Left lung (tissue), 10 donors: Measurements from ENCODE around the gene C15orf39. TPM values are rescaled to one million over a fixed set of nuclear protein-coding genes. Genes with fewer than 3 reads are reported as not detected.

Experiments
- ATAC-seq: fragments of 200-7000 bp; cut with Tn5 transposase; one replicate; pipeline ENCODE4 v1.9.1; 2020; ENCODE audit warnings: moderate library complexity
- DNase-seq, 4 donors: peaks; one replicate each; pipeline ENCODE4 v3.0.0-alpha.2; 2013 to 2020
- H3K27ac ChIP-seq, 2 donors: fragments of 200-600 bp; sonication (generic) in 1 of 2; one replicate each; pipeline versions ENCODE4 v1.5.0 to v1.8.0; 2020 to 2021
- H3K27me3 ChIP-seq, 2 donors: fragments of 200-600 bp; sonication (generic) in 1 of 2; one replicate each; pipeline versions ENCODE4 v1.5.0 to v1.8.0; 2020 to 2021
- H3K36me3 ChIP-seq, 2 donors: fragments of 200-600 bp; sonication (generic) in 1 of 2; one replicate each; pipeline versions ENCODE4 v1.5.0 to v1.8.0; 2020 to 2021
- H3K4me1 ChIP-seq, 2 donors: fragments of 200-600 bp; one replicate each; pipeline ENCODE4 v1.8.0; 2021
- H3K4me3 ChIP-seq, 2 donors: fragments of 200-600 bp; sonication (generic) in 1 of 2; one replicate each; pipeline versions ENCODE4 v1.5.0 to v1.8.0; 2020 to 2021; ENCODE audit warnings: mild to moderate bottlenecking in 1 of 2
- H3K9me3 ChIP-seq, 2 donors: fragments of 200-600 bp; sonication (generic) in 1 of 2; one replicate each; pipeline versions ENCODE4 v1.5.0 to v1.8.0; 2020 to 2021
- CTCF ChIP-seq, 2 donors: fragments of 200-600 bp; sonication (generic) in 1 of 2; IDR thresholded peaks; one replicate each; pipeline versions ENCODE4 v1.5.0 to v1.8.0; 2021; ENCODE audit warnings: antibody characterized with exemption in 2 of 2
- intact Hi-C, 2 donors: fragments of 100-400 bp; cut with DNase I; formaldehyde crosslinking; loops; one replicate each; pipeline versions ENCODE4 v1.11.2 to v1.14.2; 2022
- polyA plus RNA-seq, 6 donors: library from polyadenylated mRNA; unstranded; fragments of 120-200 nt; gene quantifications; one replicate each; pipeline ENCODE4 v1.2.1, GENCODE V29; 2013; ENCODE audit not compliant: insufficient read length in 6 of 6
- total RNA-seq, 2 donors: library from RNA; stranded (reverse); fragmentation: NEBNext Ultra II Directional; extraction: Animal tissue kit (Norgen Biotek cat#: 25700); gene quantifications; one replicate each; pipeline ENCODE4 v1.2.1, GENCODE V29; 2021
- donor health status: DM: no; HTN: yes; CAD: no.
- donor health status: DM: no; HTN: no; CAD: no.

Gene C15orf39
- total and polyA plus RNA-seq, 8 donors: 7.8 to 35.7 (median 13.9) TPM

GRCh38 chr15:75210811-75211230 lies 9.1 kb downstream of the C15orf39 start:
- Histone ChIP-seq H3K9me3 (no peaks in the 10 kb centered on the region), H3K4me1 (peaks cover 0 to 24% of the 10 kb centered on the region in 2 donors), H3K27ac (no peak overlapping the region), H3K36me3 (peaks cover 0 to 92% of the 10 kb centered on the region in 2 donors), H3K27me3 (no peaks in the 10 kb centered on the region), H3K4me3 (no peak overlapping the region)
- intact Hi-C loops: no loop called here
- TF ChIP-seq CTCF (IDR thresholded peaks at IDR 0.05): no peak
- DNase-seq (no peak), ATAC-seq (no peak)

GRCh38 chr15:75211436-75212199 lies 9.9 kb downstream of the C15orf39 start:
- H3K4me1 ChIP-seq: peaks cover 0 to 19% of the 10 kb centered on the region in 2 donors
- ATAC-seq: no peak
- no peak for DNase-seq
- TF ChIP-seq CTCF (IDR thresholded peaks at IDR 0.05): no peak
- no peaks in the 10 kb centered on the region for H3K27me3 ChIP-seq
- no peak overlapping the region for H3K4me3 ChIP-seq
- peaks cover 0 to 84% of the 10 kb centered on the region in 2 donors for H3K36me3 ChIP-seq
- H3K27ac ChIP-seq: no peak overlapping the region
- intact Hi-C loops: no loop called here
- H3K9me3 ChIP-seq: no peaks in the 10 kb centered on the region

GRCh38 chr15:75212200-75212858 lies 10.6 kb downstream of the C15orf39 start:
- DNase-seq (no peak), ATAC-seq (no peak)
- no peak overlapping the region for H3K27ac ChIP-seq
- no peaks in the 10 kb centered on the region for H3K9me3 ChIP-seq
- TF ChIP-seq CTCF (IDR thresholded peaks at IDR 0.05): no peak
- peaks cover 0 to 77% of the 10 kb centered on the region in 2 donors for H3K36me3 ChIP-seq
- no peak overlapping the region for H3K4me3 ChIP-seq
- H3K4me1 ChIP-seq: peaks cover 0 to 15% of the 10 kb centered on the region in 2 donors
- intact Hi-C loops: no loop called here
- no peaks in the 10 kb centered on the region for H3K27me3 ChIP-seq

GRCh38 chr15:75213212-75213767 lies 11.6 kb downstream of the C15orf39 start:
- no peak overlapping the region for H3K4me3 ChIP-seq
- intact Hi-C loops: no loop called here
- H3K27me3 ChIP-seq: no peaks in the 10 kb centered on the region
- peaks cover 0 to 6% of the 10 kb centered on the region in 2 donors for H3K4me1 ChIP-seq
- H3K27ac ChIP-seq: no peak overlapping the region
- no peak for DNase-seq
- peaks cover 0 to 67% of the 10 kb centered on the region in 2 donors for H3K36me3 ChIP-seq
- no peaks in the 10 kb centered on the region for H3K9me3 ChIP-seq
- no peak for ATAC-seq
- no peak for TF ChIP-seq CTCF (IDR thresholded peaks at IDR 0.05)

- ATAC-seq: no peak
- no peak for TF ChIP-seq CTCF (IDR thresholded peaks at IDR 0.05)
- peaks cover 0 to 62% of the 10 kb centered on the region in 2 donors for H3K36me3 ChIP-seq
- DNase-seq: no peak
- H3K4me3 ChIP-seq: no peak overlapping the region
- H3K4me1 ChIP-seq: peaks cover 0 to under 1% of the 10 kb centered on the region in 2 donors
- H3K27ac ChIP-seq: no peak overlapping the region
- no peaks in the 10 kb centered on the region for H3K27me3 ChIP-seq
- intact Hi-C loops: no loop called here
- H3K9me3 ChIP-seq: no peaks in the 10 kb centered on the region
These were observed 12.1 kb downstream of the C15orf39 start for GRCh38 chr15:75213768-75214221.
